Testis (tissue), 3 donors: ENCODE measurements around the gene PRDM13. TPM values are rescaled to one million over a fixed set of nuclear protein-coding genes. Genes with fewer than 3 reads are reported as not detected.
A peak's percentile ranks its signal among the peaks of the same experiment; 100 is the strongest.

Experiments
- DNase-seq: peaks from one replicate; pipeline ENCODE4 v3.0.0-alpha.2; 2019
- H3K27ac ChIP-seq, 2 donors: fragments of 200-600 bp; sonication (generic); one replicate each; pipeline ENCODE4 v1.5.1; 2019
- H3K27me3 ChIP-seq: fragments of 200-600 bp; sonication (generic); one replicate; pipeline ENCODE4 v1.5.1; 2019
- H3K36me3 ChIP-seq: fragments of 200-600 bp; sonication (generic); one replicate; pipeline ENCODE4 v1.5.1; 2017; ENCODE audit warnings: low read depth; ENCODE audit errors: missing control alignments
- H3K4me1 ChIP-seq: fragments of 200-600 bp; sonication (generic); one replicate; pipeline ENCODE4 v1.5.1; 2019
- H3K4me3 ChIP-seq, 2 donors: fragments of 200-600 bp; sonication (generic); one replicate each; pipeline ENCODE4 v1.5.1; 2017 to 2019
- H3K9me3 ChIP-seq: fragments of 200-600 bp; sonication (generic); one replicate; pipeline ENCODE4 v1.5.1; 2017
- POLR2A ChIP-seq: fragments of 450-650 bp; IDR thresholded peaks from one replicate; pipeline ENCODE4 v1.6.1; 2017; ENCODE audit warnings: antibody characterized with exemption, mild to moderate bottlenecking, moderate library complexity
- WGBS, 2 donors: methylation state at CpG; one replicate each; pipeline ENCODE4 v1.1.5; 2018; 5-methylcytosine and 5-hydroxymethylcytosine counted together
- intact Hi-C: fragments of 100-400 bp; cut with DNase I; formaldehyde crosslinking; loops from one replicate; pipeline ENCODE4 v1.15.1; 2023; ENCODE audit warnings: low total_unique reads
- polyA plus RNA-seq: library from polyadenylated mRNA; stranded (reverse); fragments of 350-450 nt; fragmentation: Illumina TruSeq; extraction: RNeasy Lipid Tissue Mini Kit (QIAGEN cat#74804); gene quantifications from one replicate; pipeline ENCODE4 v1.2.3, GENCODE V29; 2014; ENCODE audit warnings: low read depth, low replicate concordance; ENCODE audit not compliant: insufficient read depth
- total RNA-seq, 2 donors: library from RNA; depleted of rRNA; stranded (reverse); fragments of >200 nt; gene quantifications; one replicate each; pipeline ENCODE4 v1.2.3, GENCODE V29; 2016
- TF ChIP-seq, protein P1 (sequence below), 3 experiments: fragments of 450-650 bp in 2 of 3; fragments of 200-600 bp in 1 of 3; sonication (generic) in 1 of 3; IDR thresholded peaks; one replicate each; pipeline ENCODE4 v1.5.1; 2016 to 2019; ENCODE audit warnings: antibody characterized with exemption in 3 of 3, mild to moderate bottlenecking in 2 of 3, moderate library complexity in 1 of 3

PRDM13 gene
- total and polyA plus RNA-seq, 3 donors from 2014 or later: 0.16 to 1.0 (median 0.68) TPM

GRCh38 chr6:99613705-99614429 is 7.2 kb downstream of the PRDM13 start:
- H3K9me3 ChIP-seq: no peaks in the 10 kb centered on the region
- no peaks in the 10 kb centered on the region for H3K36me3 ChIP-seq
- H3K4me3 ChIP-seq: peak overlapping the region; percentile 41 to 62
- intact Hi-C loops: no loop called here
- no peak overlapping the region for H3K27ac ChIP-seq
- no peak for DNase-seq
- 0 to 1% methylated on average over 20 to 57 of the region's 82 CpGs for WGBS, 2 donors
- TF ChIP-seq, protein P1, sequence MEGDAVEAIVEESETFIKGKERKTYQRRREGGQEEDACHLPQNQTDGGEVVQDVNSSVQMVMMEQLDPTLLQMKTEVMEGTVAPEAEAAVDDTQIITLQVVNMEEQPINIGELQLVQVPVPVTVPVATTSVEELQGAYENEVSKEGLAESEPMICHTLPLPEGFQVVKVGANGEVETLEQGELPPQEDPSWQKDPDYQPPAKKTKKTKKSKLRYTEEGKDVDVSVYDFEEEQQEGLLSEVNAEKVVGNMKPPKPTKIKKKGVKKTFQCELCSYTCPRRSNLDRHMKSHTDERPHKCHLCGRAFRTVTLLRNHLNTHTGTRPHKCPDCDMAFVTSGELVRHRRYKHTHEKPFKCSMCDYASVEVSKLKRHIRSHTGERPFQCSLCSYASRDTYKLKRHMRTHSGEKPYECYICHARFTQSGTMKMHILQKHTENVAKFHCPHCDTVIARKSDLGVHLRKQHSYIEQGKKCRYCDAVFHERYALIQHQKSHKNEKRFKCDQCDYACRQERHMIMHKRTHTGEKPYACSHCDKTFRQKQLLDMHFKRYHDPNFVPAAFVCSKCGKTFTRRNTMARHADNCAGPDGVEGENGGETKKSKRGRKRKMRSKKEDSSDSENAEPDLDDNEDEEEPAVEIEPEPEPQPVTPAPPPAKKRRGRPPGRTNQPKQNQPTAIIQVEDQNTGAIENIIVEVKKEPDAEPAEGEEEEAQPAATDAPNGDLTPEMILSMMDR (IDR thresholded peaks at IDR 0.05): no peak
- no peak for TF ChIP-seq POLR2A
- no peaks in the 10 kb centered on the region for H3K4me1 ChIP-seq
- H3K27me3 ChIP-seq: peaks cover 1% of the 10 kb centered on the region

DNA sequence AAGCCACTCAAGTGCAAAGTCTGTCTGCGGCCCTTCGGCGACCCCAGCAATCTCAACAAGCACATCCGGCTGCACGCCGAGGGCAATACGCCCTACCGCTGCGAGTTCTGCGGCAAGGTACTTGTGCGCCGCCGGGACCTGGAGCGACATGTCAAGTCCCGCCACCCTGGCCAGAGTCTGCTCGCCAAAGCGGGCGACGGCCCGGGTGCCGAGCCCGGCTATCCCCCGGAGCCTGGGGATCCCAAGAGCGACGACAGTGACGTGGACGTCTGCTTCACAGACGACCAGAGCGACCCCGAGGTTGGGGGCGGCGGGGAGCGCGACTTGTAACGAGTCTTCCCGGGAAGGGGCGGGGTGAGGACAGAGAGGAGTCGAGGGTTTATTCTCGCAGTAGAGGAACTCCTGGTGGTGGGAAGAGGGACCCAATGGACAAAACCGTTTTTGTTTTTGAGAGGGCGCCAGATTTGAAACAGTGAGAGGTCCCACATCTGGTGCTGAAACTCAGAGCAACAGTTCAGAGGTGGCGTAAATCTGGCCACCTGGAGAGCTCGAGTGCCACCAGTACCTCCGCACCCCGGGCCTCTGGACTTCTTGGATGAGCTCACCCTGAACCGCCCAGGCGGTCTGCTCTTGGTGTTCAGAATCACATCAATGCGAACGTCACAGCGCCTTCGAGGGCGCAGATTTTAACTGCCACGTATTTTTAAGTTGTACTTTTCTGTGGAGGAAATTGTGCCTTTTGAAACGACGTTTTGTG is 8.0 kb downstream of the PRDM13 start:
- H3K4me1 ChIP-seq: no peaks in the 10 kb centered on the region
- WGBS, 2 donors: 4 to 6% methylated on average over 32 to 41 of the region's 55 CpGs
- peak overlapping the region; percentile 41 to 62 for H3K4me3 ChIP-seq
- no peaks in the 10 kb centered on the region for H3K27me3 ChIP-seq
- no peak overlapping the region for H3K27ac ChIP-seq
- intact Hi-C loops: no loop called here
- no peak for DNase-seq
- H3K36me3 ChIP-seq: no peaks in the 10 kb centered on the region
- no peaks in the 10 kb centered on the region for H3K9me3 ChIP-seq
- TF ChIP-seq POLR2A: no peak
- TF ChIP-seq, protein P1 (IDR thresholded peaks at IDR 0.05): no peak

DNA sequence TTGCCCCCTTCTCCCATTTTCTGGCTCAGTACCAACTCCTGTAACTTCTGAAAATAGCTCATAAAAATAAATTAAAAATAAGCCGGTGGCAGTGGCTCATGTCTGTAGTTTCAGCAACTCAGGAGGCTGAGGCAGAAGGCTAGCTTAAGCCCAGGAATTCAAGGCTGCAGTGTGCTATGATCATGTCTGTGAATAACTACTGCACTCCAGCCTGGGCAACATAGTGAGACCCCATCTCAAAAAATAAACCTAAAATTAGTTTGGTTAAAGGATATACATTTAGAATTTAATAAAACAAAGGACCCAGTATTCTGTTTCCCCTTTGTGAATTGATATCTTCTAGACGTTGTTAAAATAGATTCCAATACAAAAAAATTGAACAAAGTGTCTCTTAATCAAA is 10.5 kb downstream of the PRDM13 start:
- Histone ChIP-seq H3K36me3 (no peaks in the 10 kb centered on the region), H3K4me3 (no peak overlapping the region), H3K9me3 (no peaks in the 10 kb centered on the region), H3K27me3 (no peaks in the 10 kb centered on the region), H3K4me1 (no peaks in the 10 kb centered on the region), H3K27ac (no peak overlapping the region)
- no peak for TF ChIP-seq POLR2A
- TF ChIP-seq, protein P1 (IDR thresholded peaks at IDR 0.05): no peak
- intact Hi-C loops: no loop called here
- DNase-seq: no peak
- WGBS, 2 donors: 44 to 51% methylated on average over 2 of the region's 2 CpGs

DNA sequence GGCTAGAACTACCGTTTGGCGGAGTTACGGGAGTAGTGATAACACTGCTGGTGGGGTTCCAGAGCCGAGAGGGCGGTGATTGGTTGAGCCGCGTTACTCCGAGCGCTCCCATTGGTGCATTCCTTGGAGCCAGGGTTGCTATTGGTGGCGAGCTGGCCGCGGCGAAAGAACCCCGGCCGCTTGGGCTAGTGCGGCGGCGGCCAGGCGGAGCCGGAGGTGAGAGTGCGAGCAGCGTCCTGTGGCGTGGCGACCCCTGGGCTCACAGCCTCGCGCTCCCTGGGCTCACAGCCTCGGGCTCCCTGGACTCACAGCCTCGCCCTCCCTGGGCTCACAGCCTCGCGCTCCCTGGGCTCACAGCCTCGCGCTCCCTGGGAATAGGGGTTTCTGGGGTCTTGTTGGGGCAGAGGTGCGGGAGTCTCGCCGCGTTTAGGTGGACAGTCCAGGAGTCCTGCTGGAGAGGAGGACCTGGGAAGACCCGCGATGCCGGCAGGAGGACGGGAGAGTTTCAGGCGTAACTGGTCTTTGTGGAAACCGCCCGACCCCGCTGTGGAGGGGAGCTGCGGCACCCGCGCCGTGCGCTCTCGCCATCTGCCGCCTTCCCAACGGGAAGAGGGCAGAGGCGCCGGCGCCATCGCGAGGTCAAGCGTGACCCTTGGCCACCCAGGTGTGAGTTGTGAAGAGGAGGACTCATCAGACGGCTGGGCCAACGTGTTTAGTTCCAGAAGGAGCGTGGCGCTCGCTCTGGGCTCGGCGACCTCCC is 12.2 kb downstream of the PRDM13 start:
- no peaks in the 10 kb centered on the region for H3K36me3 ChIP-seq
- peak overlapping the region; percentile 38 to 47 for H3K4me3 ChIP-seq
- TF ChIP-seq, protein P1 (IDR thresholded peaks at IDR 0.05): no peak
- TF ChIP-seq POLR2A: no peak
- no peak overlapping the region for H3K27ac ChIP-seq
- no peaks in the 10 kb centered on the region for H3K4me1 ChIP-seq
- DNase-seq: peak; percentile 76
- H3K9me3 ChIP-seq: no peaks in the 10 kb centered on the region
- no peaks in the 10 kb centered on the region for H3K27me3 ChIP-seq
- intact Hi-C loops: no loop called here
- 3 to 6% methylated on average over 28 to 65 of the region's 65 CpGs for WGBS, 2 donors
